C4-2B (cell line): Measurements from ENCODE around the gene HOXA13.

Experiments used
- H3K27ac ChIP-seq: fragments of 450-650 bp; 2 replicates; pipeline ENCODE4 v1.5.1; 2017
- CTCF ChIP-seq: fragments of 450-650 bp; conservative IDR thresholded peaks from 2 replicates; pipeline ENCODE4 v1.5.1; 2017; ENCODE audit warnings: mild to moderate bottlenecking
- ZFX ChIP-seq: fragments of 450-650 bp; IDR thresholded peaks from 2 replicates; pipeline ENCODE4 v1.6.1; 2017

HOXA13 gene

GRCh38 chr7:27165089-27165995 lies 34.5 kb downstream of the HOXA13 start, which contains the start of gene HOXA9:
Gene HOXA9, minus strand, starts transcription at chr7:27165537. Its CDS starts 80 bp downstream, at chr7:27165457.
- TF ChIP-seq ZFX (no peak), CTCF (no peak)
- H3K27ac ChIP-seq, result peak within 1 kb of the TSS; percentile 51

- TF ChIP-seq CTCF (no peak), ZFX (no peak)
- no peak overlapping the region for H3K27ac ChIP-seq
Observed at GRCh38 chr7:27164367-27165088, 35.4 kb downstream of the HOXA13 start.

DNA sequence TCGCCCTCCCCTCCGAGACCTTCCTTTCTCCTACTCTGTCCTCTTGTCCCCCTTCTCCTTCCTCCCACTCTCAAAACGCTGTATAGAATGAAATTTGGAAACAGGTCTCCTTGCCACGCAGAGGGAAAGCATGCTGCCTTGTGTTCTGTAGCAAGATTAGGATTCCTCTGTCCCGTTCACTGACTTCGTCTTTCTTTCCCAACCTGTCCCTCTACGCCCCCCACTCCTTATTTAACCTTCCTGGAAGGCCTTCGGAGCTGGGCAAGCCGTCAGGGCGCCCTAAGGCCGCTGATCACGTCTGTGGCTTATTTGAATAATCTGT lies 35.9 kb downstream of the HOXA13 start:
- no peak for TF ChIP-seq CTCF
- no peak for TF ChIP-seq ZFX
- no peak overlapping the region for H3K27ac ChIP-seq

GRCh38 chr7:27163288-27164044 lies 36.4 kb downstream of the HOXA13 start:
- no peak overlapping the region for H3K27ac ChIP-seq
- TF ChIP-seq ZFX, result no peak
- no peak for TF ChIP-seq CTCF

- H3K27ac ChIP-seq, result no peak overlapping the region
- TF ChIP-seq CTCF (no peak), ZFX (no peak)
Observed at GRCh38 chr7:27162561-27163287, 37.2 kb downstream of the HOXA13 start.

GRCh38 chr7:27161721-27162560 lies 38.0 kb downstream of the HOXA13 start:
- TF ChIP-seq ZFX (no peak), CTCF (no peak)
- H3K27ac ChIP-seq, result no peak overlapping the region
